KMS-11 (cell line): Measurements from ENCODE around the gene SCTR.

Experiments
- H2AFZ ChIP-seq: fragments of 200-600 bp; sonication (generic); 2 replicates; pipeline ENCODE4 v1.6.1; 2016; ENCODE audit warnings: antibody characterized with exemption, mixed run types, low read depth
- H3K27ac ChIP-seq: fragments of 200-600 bp; sonication (generic); 2 replicates; pipeline ENCODE4 v1.6.1; 2016; ENCODE audit warnings: mild to moderate bottlenecking, mixed run types
- H3K27me3 ChIP-seq: fragments of 200-600 bp; sonication (generic); 2 replicates; pipeline ENCODE4 v1.6.1; 2017; ENCODE audit warnings: mild to moderate bottlenecking, low read depth, mixed run types, moderate library complexity; ENCODE audit not compliant: insufficient read depth
- H3K36me3 ChIP-seq: fragments of 200-600 bp; sonication (generic); 2 replicates; pipeline ENCODE4 v1.6.1; 2017; ENCODE audit warnings: mild to moderate bottlenecking, mixed run types; ENCODE audit not compliant: insufficient read depth
- H3K4me1 ChIP-seq: fragments of 200-600 bp; sonication (generic); 2 replicates; pipeline ENCODE4 v1.6.1; 2016; ENCODE audit warnings: mild to moderate bottlenecking, low read depth, mixed run types; ENCODE audit not compliant: poor library complexity, severe bottlenecking
- H3K4me2 ChIP-seq: fragments of 200-600 bp; sonication (generic); 2 replicates; pipeline ENCODE4 v1.7.0; 2016; ENCODE audit warnings: mild to moderate bottlenecking, mixed run types
- H3K4me3 ChIP-seq: fragments of 200-600 bp; sonication (generic); IDR thresholded peaks from 2 replicates; pipeline ENCODE4 v1.6.1; 2017; ENCODE audit warnings: low read depth, low read length, mixed read lengths; ENCODE audit not compliant: insufficient read depth
- H3K79me2 ChIP-seq: fragments of 200-600 bp; sonication (generic); 2 replicates; pipeline ENCODE4 v1.6.1; 2016; ENCODE audit warnings: low read depth, mixed run types; ENCODE audit not compliant: insufficient read depth
- H3K9ac ChIP-seq: fragments of 200-600 bp; sonication (generic); 2 replicates; pipeline ENCODE4 v1.6.1; 2016; ENCODE audit warnings: mild to moderate bottlenecking, mixed run types
- H4K20me1 ChIP-seq: fragments of 200-600 bp; sonication (generic); 2 replicates; pipeline ENCODE4 v1.6.1; 2016; ENCODE audit warnings: mild to moderate bottlenecking, mixed run types; ENCODE audit not compliant: insufficient read depth
- CTCF ChIP-seq: fragments of 200-600 bp; sonication (generic); conservative IDR thresholded peaks from 2 replicates; pipeline ENCODE4 v1.6.1; 2017; ENCODE audit warnings: low read depth, mild to moderate bottlenecking, antibody characterized with exemption, low read length, moderate library complexity, mixed read lengths

The SCTR gene

GRCh38 chr2:119448427-119449141 lies 75.7 kb downstream of the SCTR start:
- H3K27me3 ChIP-seq = no peaks in the 10 kb centered on the region
- no peak overlapping the region for H3K27ac ChIP-seq
- H3K4me3 ChIP-seq = no peak overlapping the region
- no peak overlapping the region for H2AFZ ChIP-seq
- H3K4me2 ChIP-seq = no peak overlapping the region
- no peaks in the 10 kb centered on the region for H3K4me1 ChIP-seq
- no peak overlapping the region for H3K9ac ChIP-seq
- TF ChIP-seq CTCF = no peak
- no peaks in the 10 kb centered on the region for H3K79me2 ChIP-seq
- no peaks in the 10 kb centered on the region for H4K20me1 ChIP-seq
- no peaks in the 10 kb centered on the region for H3K36me3 ChIP-seq

GRCh38 chr2:119446037-119446436 lies 78.2 kb downstream of the SCTR start:
- H3K36me3 ChIP-seq = no peaks in the 10 kb centered on the region
- TF ChIP-seq CTCF = no peak
- no peaks in the 10 kb centered on the region for H4K20me1 ChIP-seq
- no peak overlapping the region for H3K27ac ChIP-seq
- no peak overlapping the region for H3K9ac ChIP-seq
- no peaks in the 10 kb centered on the region for H3K79me2 ChIP-seq
- H3K4me1 ChIP-seq = no peaks in the 10 kb centered on the region
- no peak overlapping the region for H3K4me3 ChIP-seq
- no peak overlapping the region for H3K4me2 ChIP-seq
- H3K27me3 ChIP-seq = no peaks in the 10 kb centered on the region
- H2AFZ ChIP-seq = no peak overlapping the region

- H4K20me1 ChIP-seq = no peaks in the 10 kb centered on the region
- H3K9ac ChIP-seq = no peak overlapping the region
- no peak overlapping the region for H3K27ac ChIP-seq
- no peaks in the 10 kb centered on the region for H3K27me3 ChIP-seq
- H3K79me2 ChIP-seq = no peaks in the 10 kb centered on the region
- TF ChIP-seq CTCF = no peak
- no peak overlapping the region for H3K4me2 ChIP-seq
- no peaks in the 10 kb centered on the region for H3K4me1 ChIP-seq
- H3K4me3 ChIP-seq = no peak overlapping the region
- no peak overlapping the region for H2AFZ ChIP-seq
- H3K36me3 ChIP-seq = no peaks in the 10 kb centered on the region
These were observed 81.4 kb downstream of the SCTR start for GRCh38 chr2:119442850-119443249.

- H3K27ac ChIP-seq = no peak overlapping the region
These were observed 82.1 kb downstream of the SCTR start for GRCh38 chr2:119442226-119442619.

More at GRCh38 chr2:119442226-119442619, 82.1 kb downstream of the SCTR start:
- no peaks in the 10 kb centered on the region for H3K36me3 ChIP-seq
- no peak overlapping the region for H3K4me3 ChIP-seq
- H4K20me1 ChIP-seq = no peaks in the 10 kb centered on the region
- no peaks in the 10 kb centered on the region for H3K79me2 ChIP-seq
- H2AFZ ChIP-seq = no peak overlapping the region
- no peaks in the 10 kb centered on the region for H3K27me3 ChIP-seq
- H3K4me1 ChIP-seq = no peaks in the 10 kb centered on the region
- no peak overlapping the region for H3K4me2 ChIP-seq
- no peak for TF ChIP-seq CTCF
- H3K9ac ChIP-seq = no peak overlapping the region
